K562 (cell line): Measurements from ENCODE around the gene CC2D1A. TPM values are rescaled to one million over a fixed set of nuclear protein-coding genes. Genes with fewer than 3 reads are reported as not detected.

Source experiments
- ATAC-seq: fragments of 200-7000 bp; cut with Tn5 transposase; 3 replicates; pipeline ENCODE4 v1.9.1; 2020; ENCODE audit warnings: moderate library complexity
- BruUV-seq: library from RNA; stranded (reverse); fragments of 400-500 nt; replicated peaks from 2 replicates; lab custom pipeline; 2021; lab: Mats Ljungman, UMichigan
- CTCF ChIA-PET: fragments of 300-600 bp; formaldehyde crosslinking; extraction: SDS; loops from one replicate; lab custom pipeline; 2021; ENCODE audit warnings: low intra/inter-chr PET ratio; lab: Yijun Ruan, JAX
- POLR2A ChIA-PET: fragments of 300-600, 350-650 bp; sonication (Branson Sonifier 250); formaldehyde crosslinking; extraction: SDS; loops from one replicate; lab custom pipeline; 2021; ENCODE audit warnings: antibody characterized with exemption, inconsistent platforms; lab: Yijun Ruan, JAX
- DNase-seq, 4 experiments: peaks; one replicate each; pipeline versions ENCODE4 v3.0.0 to v3.0.0-alpha.2; 2011 to 2018; ENCODE audit warnings: low spot score in 3 of 4, mixed read lengths in 3 of 4; ENCODE audit errors: extremely low read depth in 1 of 4
- FAIRE-seq: peaks from 2 replicates; lab custom pipeline; 2011; peaks lifted over from hg19 to GRCh38; lab: Jason Lieb, UNC
- H2AFZ ChIP-seq: 2 replicates; pipeline ENCODE4 v1.6.0; 2011; ENCODE audit warnings: low read depth, low read length, control low read depth, inconsistent platforms
- H3K27ac ChIP-seq: fragments of 200-600 bp; 3 replicates; pipeline ENCODE4 v1.8.0; 2011; ENCODE audit warnings: low read depth, mild to moderate bottlenecking, control low read depth, inconsistent platforms, low read length, moderate library complexity, mixed read lengths; ENCODE audit errors: extremely low read depth
- H3K27me3 ChIP-seq, 2 experiments: fragments of 300-600 bp in 1 of 2; 2 replicates in 1 of 2; 3 replicates in 1 of 2; pipeline versions ENCODE4 v1.6.0 to v1.8.0; 2011; ENCODE audit warnings: inconsistent platforms in 2 of 2, low read length in 2 of 2, mild to moderate bottlenecking in 1 of 2, mixed read lengths in 1 of 2, moderate library complexity in 1 of 2; ENCODE audit not compliant: control insufficient read depth in 2 of 2, insufficient read depth in 2 of 2
- H3K36me3 ChIP-seq: fragments of 300-600 bp; 3 replicates; pipeline ENCODE4 v1.8.0; 2011; ENCODE audit warnings: mild to moderate bottlenecking, low read length, inconsistent platforms; ENCODE audit not compliant: control insufficient read depth, insufficient read depth
- H3K4me1 ChIP-seq, 2 experiments: fragments of 200-600 bp in 1 of 2; replicated peaks in 1 of 2; 2 replicates in 1 of 2; 3 replicates in 1 of 2; pipeline versions ENCODE4 v1.5.1 to v1.8.0; 2011; ENCODE audit warnings: inconsistent platforms in 2 of 2, low read length in 2 of 2, mild to moderate bottlenecking in 1 of 2, mixed read lengths in 1 of 2, moderate library complexity in 1 of 2; ENCODE audit not compliant: control insufficient read depth in 2 of 2, insufficient read depth in 2 of 2
- H3K4me2 ChIP-seq: 2 replicates; pipeline ENCODE4 v1.6.1; 2011; ENCODE audit warnings: low read length, control low read depth, inconsistent platforms, mixed read lengths; ENCODE audit not compliant: insufficient read depth
- H3K4me3 ChIP-seq: fragments of 200-600 bp; sonication (generic), shearing (Covaris generic); 2 replicates; pipeline ENCODE4 v1.5.1; 2016; ENCODE audit warnings: control low read depth, inconsistent platforms
- H3K79me2 ChIP-seq: fragments of 200-600 bp; 3 replicates; pipeline ENCODE4 v1.8.0; 2011; ENCODE audit warnings: low read length, inconsistent platforms; ENCODE audit not compliant: control insufficient read depth, insufficient read depth
- H3K9ac ChIP-seq, 2 experiments: 2 replicates each; pipeline versions ENCODE4 v1.6.0 to v1.6.1; 2011; ENCODE audit warnings: low read depth in 2 of 2, low read length in 2 of 2, control low read depth in 1 of 2, inconsistent platforms in 1 of 2, mild to moderate bottlenecking in 1 of 2, mixed read lengths in 1 of 2; ENCODE audit not compliant: insufficient read depth in 1 of 2
- H3K9me1 ChIP-seq: one replicate; pipeline ENCODE4 v1.6.0; 2011; ENCODE audit warnings: inconsistent platforms, mild to moderate bottlenecking, low read length, moderate library complexity; ENCODE audit not compliant: control insufficient read depth, insufficient read depth
- H3K9me3 ChIP-seq: replicated peaks from 2 replicates; pipeline ENCODE4 v1.5.1; 2011; ENCODE audit warnings: low read depth, low read length, inconsistent platforms; ENCODE audit not compliant: control insufficient read depth, insufficient read depth
- H4K20me1 ChIP-seq: replicated peaks from 2 replicates; pipeline ENCODE4 v1.6.1; 2011; ENCODE audit warnings: low read length, inconsistent platforms, mixed read lengths; ENCODE audit not compliant: control insufficient read depth, insufficient read depth
- CBX3 ChIP-seq, 2 experiments: IDR thresholded peaks; 1 replicate in 1 of 2; 2 replicates in 1 of 2; pipeline ENCODE4 v1.6.1; 2012; ENCODE audit warnings: inconsistent platforms in 2 of 2, low read length in 2 of 2, borderline replicate concordance in 1 of 2, control low read depth in 1 of 2
- FOS ChIP-seq: IDR thresholded peaks from 3 replicates; pipeline ENCODE4 v1.6.1; 2011; ENCODE audit not compliant: insufficient read length; ENCODE audit errors: extremely low read depth
- NFYB ChIP-seq: IDR thresholded peaks from 2 replicates; pipeline ENCODE4 v1.6.1; 2011; ENCODE audit warnings: mild to moderate bottlenecking, moderate library complexity; ENCODE audit not compliant: insufficient read length; ENCODE audit errors: extremely low read depth
- RAD51 ChIP-seq: fragments of 450-650 bp; IDR thresholded peaks from 2 replicates; pipeline ENCODE4 v1.7.1; 2016; ENCODE audit warnings: low read depth, mild to moderate bottlenecking, borderline replicate concordance
- RBM25 ChIP-seq: fragments of 200-400 bp; formaldehyde crosslinking; IDR thresholded peaks from 2 replicates; pipeline ENCODE4 v1.6.1; 2018; ENCODE audit warnings: low read length, low read depth, moderate library complexity; ENCODE audit not compliant: severe bottlenecking
- REST ChIP-seq, 2 experiments: fragments of 450-650 bp; formaldehyde crosslinking in 1 of 2; IDR thresholded peaks; 2 replicates each; pipeline versions ENCODE4 v1.4.0 to v1.6.1; 2014 to 2020; ENCODE audit warnings: mild to moderate bottlenecking in 2 of 2, borderline replicate concordance in 1 of 2, low read depth in 1 of 2
- USF1 ChIP-seq: sonication (generic); formaldehyde crosslinking; IDR thresholded peaks from 2 replicates; pipeline ENCODE4 v1.9.0; 2022; ENCODE audit warnings: mild to moderate bottlenecking, missing genetic modification reagents
- USF2 ChIP-seq: sonication (generic); formaldehyde crosslinking; IDR thresholded peaks from 2 replicates; pipeline ENCODE4 v1.5.0; 2020; ENCODE audit warnings: missing genetic modification reagents
- XRCC3 ChIP-seq: fragments of 450-650 bp; IDR thresholded peaks from 2 replicates; pipeline ENCODE4 v1.6.1; 2017; ENCODE audit warnings: mild to moderate bottlenecking, moderate library complexity
- ZNF316 ChIP-seq: fragments of 450-650 bp; IDR thresholded peaks from 2 replicates; pipeline ENCODE4 v1.6.1; 2016
- WGBS: fragments of 100-300 bp; shearing (Covaris generic); methylation state at CpG from one replicate; pipeline ENCODE4 v1.1.6; 2016; ENCODE audit warnings: low coverage, mixed read lengths; ENCODE audit not compliant: insufficient coverage; ENCODE audit errors: missing lambda C conversion rate; 5-methylcytosine and 5-hydroxymethylcytosine counted together
- in situ Hi-C: fragments of 300-500 bp; cut with MboI; formaldehyde crosslinking; loops from 4 replicates; pipeline ENCODE4 v1.15.0; 2018; ENCODE audit warnings: inconsistent platforms, mixed read lengths
- intact Hi-C: fragments of 100-400 bp; cut with micrococcal nuclease; formaldehyde crosslinking; loops from 2 replicates; pipeline ENCODE4 v1.14.2; 2022
- polyA plus RNA-seq, 8 experiments: library from polyadenylated mRNA; depleted of rRNA in 4 of 8; stranded (reverse) in 5 of 8; unstranded in 3 of 8; fragments of >200 nt; fragmentation: Nextera tagmentation in 2 of 8; fragmentation: Illumina TruSeq in 1 of 8; extraction: Ambion mirVana in 2 of 8; extraction: Trizol in 1 of 8; gene quantifications; 2 replicates each; pipeline versions ENCODE4 v1.2.1 to v1.2.3, GENCODE V29; 2011 to 2014; ENCODE audit warnings: inconsistent platforms in 1 of 8, missing spikeins in 1 of 8
- total RNA-seq, 7 experiments: library from RNA; depleted of rRNA in 6 of 7; stranded (reverse); fragments of >200 nt in 6 of 7; fragmentation: Illumina TruSeq in 2 of 7; extraction: Trizol in 2 of 7; gene quantifications; 2 replicates each; pipeline versions ENCODE4 v1.2.1 to v1.2.3, GENCODE V29; 2011 to 2021; ENCODE audit warnings: low replicate concordance in 1 of 7

Gene CC2D1A
- total and polyA plus RNA-seq, 9 of the 15 experiments (the other 6 are each of a cell fraction or from before 2014, with no cell fraction given), result 0.32 to 31.0 (median 12.9) TPM

GRCh38 chr19:13942023-13942684 lies 36.2 kb downstream of the CC2D1A start:
- Histone ChIP-seq H3K27ac (no peak overlapping the region), H2AFZ (peak overlapping the region; percentile 58; the same call in 1 of the 2 replicates), H4K20me1 (0 out of 2 replicates have a peak, but pooled peaks cover 4% of the 10 kb centered on the region), H3K4me1 (peaks cover 0 to 16% of the 10 kb centered on the region in 2 experiments; a peak in 3 of 5 replicates), H3K27me3 (peaks cover 0 to 3% of the 10 kb centered on the region in 2 experiments; a peak in 1 of 5 replicates), H3K4me3 (no peak overlapping the region), H3K9me3 (peaks cover 7% of the 10 kb centered on the region; the same call in 1 of the 2 replicates), H3K9ac (no peak overlapping the region), H3K4me2 (no peak overlapping the region), H3K79me2 (no peaks in the 10 kb centered on the region), H3K36me3 (no peaks in the 10 kb centered on the region), H3K9me1 (no peaks in the 10 kb centered on the region)
- ATAC-seq (peak; percentile 85), FAIRE-seq (peak; percentile 81), DNase-seq (peak; percentile 39 to 76 (median 61))
- CTCF ChIA-PET, result no interaction called here
- BruUV-seq, result no TSS peak
- intact Hi-C loops (no loop called here), in situ Hi-C loops (no loop called here)
- POLR2A ChIA-PET, result interaction anchor here (0.6 to 2.5 kb wide), 2 partner anchors 12 to 18 kb away, joined by 3 to 9 read pairs; no protein-coding TSS in a partner anchor
- WGBS, result 30% methylated on average over 1 of the region's 1 CpG
- TF ChIP-seq NFYB, result peak; percentile 43
- TF ChIP-seq REST (IDR thresholded peaks at IDR 0.05; ENCODE audit: borderline replicate concordance), result peak; percentile 59
- TF ChIP-seq REST (CRISPR knock-in tag; IDR thresholded peaks at IDR 0.05; ENCODE audit: low read depth), result no peak
- peak; percentile 86 for TF ChIP-seq USF2 (CRISPR knock-in tag)
- peak; percentile 12 for TF ChIP-seq RBM25
- no peak for TF ChIP-seq XRCC3
- TF ChIP-seq RAD51, result peak; percentile 81
- peak; percentile 89 for TF ChIP-seq USF1 (CRISPR knock-in tag)
- TF ChIP-seq FOS, result peak; percentile 18
- TF ChIP-seq ZNF316, result peak; percentile 2; the same call in 1 of the 2 replicates
- 0 out of 3 replicates have a peak, but pooled peaks of 1 of the 2 experiments have one; percentile 48 for TF ChIP-seq CBX3 (IDR thresholded peaks at IDR 0.05; ENCODE audit: borderline replicate concordance in 1 of 2, low read length in 2 of 2)
